NCI-H524 treated with DMSO at 0.1 percent for 48 hours (cell line): ENCODE data around the gene R3HDM1.
"Not testable (repeated sequence)": the region's sequence is repeated elsewhere in the genome, so short reads cannot be mapped to it uniquely, and the experiment has no call there.

ENCODE experiments used
- DNase-seq: peaks from one replicate; lab custom pipeline; 2025; lab: John Stamatoyannopoulos, UW

The R3HDM1 gene

DNA sequence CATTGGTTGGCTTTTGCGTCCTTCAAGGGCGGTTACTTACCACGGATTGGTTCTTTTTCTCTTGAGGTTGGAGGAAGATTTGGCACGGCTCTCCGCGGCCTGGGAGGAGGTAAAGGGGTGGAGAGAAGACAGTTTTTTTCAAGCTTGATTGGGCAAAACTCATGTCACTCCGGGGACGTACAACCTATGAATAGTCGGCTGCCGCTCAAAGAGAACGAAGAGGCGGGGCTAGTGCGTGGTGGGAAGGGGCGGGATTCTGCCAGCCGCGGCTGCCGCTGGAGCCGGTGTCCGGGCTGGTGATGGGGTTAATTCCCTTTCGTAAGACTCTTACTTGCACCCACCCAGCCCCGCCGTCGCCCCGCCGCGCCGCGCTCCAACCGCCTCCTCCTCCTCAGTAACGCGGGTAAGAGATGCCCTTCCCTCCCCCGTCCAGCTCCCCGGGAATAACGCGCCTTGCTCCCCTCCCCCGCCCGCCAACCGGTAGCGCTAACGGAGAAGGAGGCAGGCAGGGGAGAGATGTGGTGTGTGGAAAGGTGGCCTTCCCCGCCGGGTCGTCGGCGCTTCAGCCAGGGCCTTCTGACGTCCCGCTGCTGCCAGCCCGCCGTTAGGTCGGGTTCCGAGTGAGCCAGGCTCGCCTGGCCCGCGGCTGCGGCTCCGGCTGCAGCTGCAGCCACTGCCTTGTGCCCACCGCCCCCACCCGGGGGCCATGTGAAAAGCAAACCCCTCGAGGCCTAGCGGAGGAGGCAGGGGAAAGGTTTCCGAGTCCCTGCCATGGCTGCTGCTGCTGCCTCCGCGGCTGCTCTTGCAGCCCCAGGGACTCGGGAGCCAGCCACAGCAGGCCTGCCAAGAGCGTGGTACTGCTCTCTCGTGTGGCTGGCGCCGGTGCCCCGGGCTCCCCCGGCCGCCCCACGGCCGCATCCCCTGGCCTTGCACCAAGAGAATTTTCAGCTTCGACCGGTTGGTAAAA is at the start of gene R3HDM1:
TSS of gene R3HDM1 (plus strand) at position 254 of the 967 bp plus-strand sequence. CDS start 73,362 bp downstream, outside the sequence.
- DNase-seq: peak; percentile 97

DNA sequence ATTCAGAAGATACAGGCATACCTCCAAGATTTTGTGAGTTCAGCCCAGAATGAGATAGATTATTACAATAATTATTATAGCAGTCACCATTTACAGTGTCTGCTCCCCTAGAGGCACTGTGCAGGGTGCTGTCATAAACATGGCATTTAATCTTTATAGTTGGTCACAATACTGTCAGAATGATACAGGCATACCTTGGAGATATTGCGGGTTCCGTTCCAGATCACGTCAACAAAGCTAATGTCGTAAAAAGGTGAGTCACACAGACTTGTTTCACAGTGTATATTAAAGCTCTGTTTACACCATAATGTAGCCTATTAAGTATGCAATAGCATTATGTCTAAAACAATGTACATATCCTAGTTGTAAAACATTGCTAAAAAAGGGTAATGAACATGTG is 45.8 kb upstream of the R3HDM1 start:
- DNase-seq: no peak

DNA sequence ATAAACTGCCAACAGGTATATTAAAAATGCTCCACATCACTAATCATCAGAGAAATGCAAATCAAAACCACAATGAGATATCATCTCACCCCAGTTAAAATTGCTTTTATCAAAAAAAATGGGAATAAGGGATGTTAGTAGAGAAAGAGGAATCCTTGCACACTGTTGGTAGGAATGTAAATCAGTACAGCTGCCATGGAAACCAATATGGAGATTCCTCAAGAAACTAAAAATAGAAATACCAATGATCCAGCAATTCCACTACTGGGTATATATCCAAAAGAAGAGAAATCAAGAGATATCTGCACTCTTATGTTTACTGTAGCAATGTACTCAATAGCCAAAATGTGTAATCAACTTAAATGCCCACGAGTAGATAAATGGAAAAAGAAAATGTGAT is 40.9 kb upstream of the R3HDM1 start:
- DNase-seq: no peak

DNA sequence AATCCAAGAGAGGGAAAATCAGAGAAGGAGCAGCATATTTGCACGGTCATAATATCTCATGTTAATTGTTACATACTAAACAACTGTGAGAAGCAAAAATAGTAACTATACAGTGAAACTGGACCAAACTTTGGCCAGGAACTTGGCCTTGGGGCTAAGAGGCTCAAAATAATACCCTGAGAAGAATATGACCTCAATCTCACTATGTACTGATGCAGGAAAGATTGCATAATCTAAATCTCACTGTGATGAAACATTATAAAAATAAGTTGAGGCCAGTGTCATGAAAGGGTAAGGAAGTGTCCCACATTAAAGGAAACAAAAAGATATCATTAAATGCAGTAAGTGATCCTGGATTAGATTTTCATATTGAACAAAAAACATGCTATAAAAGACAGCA is 36.8 kb upstream of the R3HDM1 start:
- no peak for DNase-seq

DNA sequence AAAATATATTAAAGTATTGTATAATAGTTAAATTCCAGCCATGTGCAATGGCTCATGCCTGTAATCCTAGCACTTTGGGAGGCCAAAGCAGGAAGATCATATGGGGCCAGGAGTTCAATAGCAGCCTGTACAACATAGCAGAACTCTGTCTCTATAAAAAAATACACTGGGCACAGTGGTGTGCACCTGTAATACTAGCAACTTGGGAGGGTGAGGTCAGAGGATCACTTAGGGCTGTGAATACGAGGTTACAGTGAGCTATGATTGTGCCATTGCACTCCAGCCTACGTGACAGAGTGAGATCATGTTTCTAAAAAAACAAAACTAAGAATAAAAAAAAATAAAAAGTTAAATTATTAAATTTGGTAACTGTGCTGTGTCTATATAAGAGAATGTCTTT is 36.4 kb upstream of the R3HDM1 start:
- DNase-seq: no peak

DNA sequence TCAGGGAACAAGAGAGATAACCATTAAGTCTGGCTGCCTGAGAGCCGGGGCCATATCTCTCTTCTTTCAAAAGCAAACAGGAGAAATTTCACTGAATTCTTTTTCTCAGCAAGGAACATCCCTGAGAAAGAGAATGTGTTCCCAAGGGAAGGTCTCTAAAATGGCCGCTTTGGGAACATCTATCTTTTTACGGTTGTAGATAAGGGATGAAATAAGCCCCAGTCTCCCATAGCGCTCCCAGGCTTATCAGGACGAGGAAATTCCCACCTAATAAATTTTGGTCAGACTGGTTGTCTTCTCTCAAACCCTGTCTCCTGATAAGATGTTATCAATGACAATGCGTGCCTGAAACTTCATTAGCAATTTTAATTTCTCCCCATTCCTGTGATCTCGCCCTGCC is 32.7 kb upstream of the R3HDM1 start:
- not testable (repeated sequence) for DNase-seq

DNA sequence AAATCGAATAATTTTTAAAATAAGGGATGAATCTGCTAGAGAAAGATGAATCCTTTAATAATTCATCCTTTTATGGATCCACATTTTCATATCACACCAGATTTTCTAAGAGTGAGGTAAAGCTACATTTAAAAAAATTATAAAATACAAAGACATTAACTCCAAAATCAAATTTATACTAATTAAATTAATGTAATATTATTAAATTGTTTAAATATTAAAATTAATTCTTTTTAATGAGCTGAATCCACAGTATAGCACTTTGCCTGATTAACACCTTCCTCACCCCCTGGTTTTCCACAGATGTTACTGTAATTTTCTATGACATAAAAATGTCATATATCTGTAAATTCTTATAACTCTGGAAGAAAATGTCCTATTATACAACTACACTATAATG is 26.5 kb upstream of the R3HDM1 start:
- DNase-seq: no peak

DNA sequence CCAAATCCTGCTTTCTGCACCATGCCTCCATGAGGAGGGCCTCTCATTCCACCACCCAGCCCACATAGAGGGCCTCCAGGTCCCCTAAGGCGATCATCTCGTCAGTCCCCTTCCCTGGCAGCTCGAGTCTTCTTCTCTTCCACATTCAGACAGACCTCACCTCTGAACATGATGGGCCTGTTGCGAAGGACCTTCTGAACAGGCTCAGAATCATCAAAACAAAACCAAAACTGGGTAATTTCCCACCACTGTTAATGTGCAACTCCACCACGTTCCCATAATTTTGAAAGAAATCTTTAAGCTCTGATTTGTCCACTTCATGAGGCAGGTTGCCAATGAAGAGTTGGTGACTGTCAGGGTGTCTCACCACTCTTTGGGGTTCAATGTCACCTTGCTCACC is 20.7 kb upstream of the R3HDM1 start:
- no peak for DNase-seq

DNA sequence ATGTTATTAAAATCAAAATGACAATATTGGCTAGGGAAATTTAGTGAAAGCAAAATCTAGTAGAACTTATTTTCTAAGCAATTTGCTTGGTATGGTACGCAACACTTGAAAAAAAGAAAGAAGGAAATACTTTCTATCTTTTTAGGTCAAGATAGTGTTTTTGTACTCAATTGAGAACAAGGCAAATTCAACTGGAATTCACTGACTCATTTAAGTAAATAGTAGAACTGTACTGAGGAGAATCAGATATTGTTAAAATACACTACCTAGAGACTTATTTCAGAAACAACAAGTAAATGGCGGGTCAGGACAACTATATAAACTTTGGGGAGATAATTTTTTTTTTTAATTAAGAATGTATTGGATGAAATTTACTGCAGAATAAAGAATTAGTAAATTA is 19.2 kb upstream of the R3HDM1 start:
- no peak for DNase-seq

DNA sequence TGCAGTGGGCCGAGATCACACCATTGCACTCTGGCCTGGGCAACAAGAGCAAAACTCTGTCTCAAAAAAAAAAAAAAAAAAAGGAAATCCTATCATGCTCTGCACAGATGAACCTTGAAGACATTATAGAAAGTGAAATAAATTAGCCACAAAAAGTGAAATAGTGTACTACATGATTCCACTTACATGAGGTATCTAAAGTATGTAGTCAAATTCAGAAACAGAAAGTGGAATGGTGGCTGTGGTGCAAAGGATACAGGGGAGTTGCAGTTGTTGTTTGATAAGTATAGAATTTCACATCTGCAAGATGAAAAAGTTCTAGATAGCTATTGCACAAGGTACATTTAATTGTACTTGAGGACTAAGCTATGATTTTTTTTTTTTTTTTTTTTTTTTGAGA is 5.5 kb upstream of the R3HDM1 start:
- no peak for DNase-seq

DNA sequence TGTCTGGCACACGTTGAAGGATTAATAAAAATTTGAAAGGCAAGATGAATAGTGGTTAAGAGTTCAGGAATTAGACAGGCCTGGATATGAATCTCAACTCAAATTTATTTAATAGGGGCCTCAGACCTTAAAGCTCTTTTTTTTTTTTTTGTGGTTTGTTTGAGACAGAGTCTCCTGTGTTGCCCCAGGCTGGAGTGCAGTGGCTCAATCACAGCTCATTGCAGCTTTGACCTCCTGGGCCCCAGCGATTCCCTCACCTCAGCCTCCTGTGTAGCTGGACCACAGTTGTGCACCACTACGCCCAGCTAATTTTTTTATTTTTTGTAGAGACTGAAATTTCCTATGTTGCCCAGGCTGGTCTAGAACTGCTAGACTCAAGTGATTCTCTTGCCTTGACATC is 3.3 kb upstream of the R3HDM1 start:
- DNase-seq: no peak

DNA sequence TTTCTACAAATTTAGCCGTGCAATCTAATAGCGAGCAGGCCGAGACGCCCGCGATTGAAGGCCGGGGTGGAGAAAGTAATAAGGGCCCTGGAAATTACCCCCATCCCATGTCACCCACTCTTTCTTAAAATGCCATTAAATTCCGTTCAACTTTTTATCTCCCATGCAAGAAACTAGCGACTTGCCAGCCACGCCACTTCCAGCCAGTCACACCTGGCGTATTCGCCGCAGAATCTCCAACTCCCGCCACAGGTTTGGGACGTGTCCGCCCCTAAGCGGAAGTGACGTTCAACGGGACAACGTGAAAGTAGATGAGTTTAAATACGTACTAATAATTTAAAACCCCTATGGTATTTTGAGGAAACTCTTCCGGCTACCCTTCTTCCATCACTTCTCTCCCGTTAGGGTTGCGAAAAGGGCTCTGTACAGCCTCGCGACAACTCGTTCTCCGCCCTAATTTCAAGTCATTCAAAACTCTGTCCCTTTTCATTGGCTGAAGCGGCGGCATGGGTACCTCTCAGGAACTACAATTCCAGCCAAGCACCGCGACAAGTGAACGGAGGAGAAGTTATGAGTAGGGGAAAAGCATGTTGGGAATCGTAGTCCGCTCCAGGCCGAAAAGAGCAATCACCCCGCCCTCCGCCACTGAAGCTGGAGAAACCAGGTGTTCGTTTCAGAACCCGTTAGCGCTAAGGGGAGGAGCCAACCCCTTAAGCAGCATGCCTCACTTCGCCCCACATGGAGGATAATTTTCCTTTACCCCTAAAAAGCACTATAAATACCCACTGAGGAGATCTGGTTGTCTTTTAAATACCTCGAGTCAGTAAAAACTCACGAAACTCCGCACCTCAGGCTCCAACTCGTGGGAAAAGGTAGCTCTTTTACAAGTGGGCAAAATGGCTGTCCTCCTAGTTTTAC is 712 bp upstream of the R3HDM1 start, which contains the start of gene ZRANB3:
TSS of gene ZRANB3 (minus strand) at position 906 of the 918 bp plus-strand sequence.
- peak; percentile 96 for DNase-seq

DNA sequence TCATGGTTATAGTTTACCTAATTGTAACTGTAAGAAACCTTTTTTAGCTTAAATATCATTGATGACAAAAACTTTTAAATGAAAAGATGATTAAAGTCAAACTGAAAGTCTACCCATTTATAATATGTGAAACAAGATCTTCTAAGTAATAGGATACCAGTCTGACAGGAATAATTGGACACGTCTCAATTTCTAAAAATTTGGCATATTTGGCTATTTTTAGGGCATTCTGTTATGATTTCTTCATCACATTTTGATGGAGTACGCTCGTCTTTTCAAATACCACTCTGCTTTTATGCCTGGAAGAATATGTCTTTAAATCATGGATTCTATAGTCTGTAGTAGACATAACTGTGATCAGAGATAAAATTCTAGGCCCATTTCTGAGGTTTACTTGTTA is 1.3 kb downstream of the R3HDM1 start:
- no peak for DNase-seq

DNA sequence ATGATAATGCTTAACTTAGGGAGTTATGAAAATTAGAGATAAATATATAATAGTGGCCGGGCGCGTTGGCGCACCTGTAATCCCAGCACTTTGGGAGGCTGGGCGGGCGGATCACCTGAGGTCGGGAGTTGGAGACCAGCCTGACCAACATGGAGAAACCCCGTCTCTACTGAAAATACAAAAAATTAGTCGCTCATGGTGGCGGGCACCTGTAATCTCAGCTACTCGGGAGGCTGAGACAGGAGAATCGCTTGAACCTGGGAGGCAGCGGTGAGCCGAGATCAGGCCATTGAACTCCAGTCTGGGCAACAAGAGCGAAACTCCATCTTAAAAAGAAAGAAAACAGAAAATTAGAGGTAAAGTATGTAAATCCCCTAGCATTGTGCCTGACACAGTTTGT is 2.3 kb downstream of the R3HDM1 start:
- DNase-seq: not testable (repeated sequence)

DNA sequence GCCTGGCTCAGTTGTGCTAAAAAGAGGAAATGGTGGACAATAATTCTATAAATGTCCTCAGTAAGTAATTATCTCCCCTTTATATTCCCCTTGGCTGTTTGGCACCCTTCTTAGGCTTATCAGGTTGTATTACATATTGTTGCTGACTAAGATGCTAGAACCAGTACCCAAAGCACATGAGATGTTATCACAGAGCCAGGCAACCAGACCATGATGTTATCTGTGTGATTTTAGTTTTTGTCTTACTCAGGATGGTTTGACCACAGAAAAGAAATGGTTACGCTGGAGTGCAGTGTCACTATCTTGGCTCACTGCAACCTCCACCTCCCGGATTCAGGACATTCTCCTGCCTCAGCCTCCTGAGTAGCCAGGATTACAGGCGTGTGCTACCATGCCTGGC is 15.2 kb downstream of the R3HDM1 start:
- DNase-seq: no peak

DNA sequence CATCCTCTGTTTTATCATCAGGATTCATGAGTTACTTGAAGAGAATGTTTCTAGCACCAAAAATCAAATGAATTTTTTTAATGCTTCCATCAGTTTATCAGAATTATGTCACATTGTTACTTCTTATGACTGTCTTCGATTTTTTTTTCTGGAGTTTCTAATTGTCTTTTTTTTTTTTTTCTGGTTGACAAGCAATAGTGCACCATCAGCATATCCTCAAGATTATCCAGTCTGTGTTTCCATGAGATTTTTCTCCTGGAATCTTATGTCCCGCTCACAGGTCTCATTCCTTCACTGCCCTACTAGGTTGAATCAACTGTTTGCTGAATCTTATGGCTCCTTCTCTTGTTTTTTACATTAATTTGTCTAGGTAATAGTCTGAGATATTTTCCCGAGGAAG is 16.0 kb downstream of the R3HDM1 start:
- no peak for DNase-seq

DNA sequence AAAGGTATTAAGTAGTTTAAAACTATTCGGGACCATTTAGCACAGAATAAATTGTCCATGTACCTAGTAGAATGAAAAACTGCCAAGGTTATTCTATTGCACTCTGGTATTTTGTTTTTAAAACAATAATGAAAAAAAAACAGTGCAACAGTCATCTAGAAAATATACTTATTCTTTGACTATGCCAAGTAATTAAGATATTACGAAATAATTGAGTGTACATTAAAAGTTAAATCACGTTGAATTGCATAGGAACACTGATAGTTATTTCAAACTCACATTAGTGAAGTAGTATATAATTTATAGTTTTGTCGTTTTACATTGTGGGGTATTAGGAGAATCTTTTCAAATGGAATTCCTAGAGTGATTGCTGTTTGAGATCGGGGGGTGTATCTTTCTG is 20.1 kb downstream of the R3HDM1 start:
- no peak for DNase-seq

DNA sequence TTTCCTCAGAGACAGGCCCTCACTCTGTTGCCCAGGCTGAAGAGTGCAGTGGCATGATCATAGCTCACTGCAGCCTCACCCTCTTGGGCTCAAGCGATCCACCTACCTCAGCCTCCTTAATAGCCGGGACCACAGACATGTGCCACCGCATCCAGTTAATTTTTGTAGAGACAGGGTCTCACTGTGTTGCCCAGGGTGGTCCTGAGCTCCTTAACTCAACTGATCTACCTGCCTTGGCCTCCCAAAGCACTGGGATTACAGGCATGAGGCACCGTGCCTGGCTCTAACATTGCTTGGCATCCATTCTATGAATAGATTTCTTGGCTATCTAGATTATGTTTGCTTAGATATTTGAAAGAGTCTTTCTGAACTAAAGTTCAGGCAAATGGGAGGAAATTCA is 21.6 kb downstream of the R3HDM1 start:
- DNase-seq: no peak

DNA sequence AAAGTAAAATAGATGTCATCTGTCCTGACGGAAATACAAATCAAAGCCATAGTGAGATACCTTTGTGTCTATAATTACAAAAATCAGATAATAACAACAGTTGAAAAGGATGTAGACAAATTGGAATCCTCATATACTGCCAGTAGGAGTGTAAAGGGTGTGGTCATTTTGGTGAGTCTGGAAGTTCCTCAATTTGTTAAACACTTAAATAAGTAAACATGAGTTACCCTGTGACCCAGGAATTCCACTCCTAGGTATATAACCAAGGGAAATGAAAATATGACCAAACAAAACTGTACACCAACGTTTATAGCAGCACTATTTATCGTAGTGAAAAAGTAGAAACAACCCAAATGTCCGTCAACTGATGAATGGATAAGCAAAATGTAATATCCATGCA is 24.0 kb downstream of the R3HDM1 start:
- DNase-seq: no peak

DNA sequence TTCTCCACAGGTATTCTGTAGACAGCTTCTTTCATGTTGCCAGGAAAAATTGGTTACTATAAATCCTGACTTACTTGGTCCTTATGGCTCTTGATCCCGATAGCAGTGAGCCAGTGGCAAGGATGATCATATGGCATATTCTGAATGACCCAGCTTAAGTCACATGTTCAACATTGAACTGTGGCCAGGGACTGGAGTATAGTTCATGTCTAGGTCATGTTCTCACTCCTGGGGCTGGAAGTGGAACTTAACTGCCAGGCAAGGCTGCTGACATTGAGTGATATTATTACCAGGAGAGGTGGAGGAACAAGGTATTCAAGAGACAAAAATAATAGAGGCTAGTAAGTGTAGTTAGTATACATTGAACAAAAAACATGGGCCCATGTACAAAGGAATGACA is 26.2 kb downstream of the R3HDM1 start:
- DNase-seq: no peak

DNA sequence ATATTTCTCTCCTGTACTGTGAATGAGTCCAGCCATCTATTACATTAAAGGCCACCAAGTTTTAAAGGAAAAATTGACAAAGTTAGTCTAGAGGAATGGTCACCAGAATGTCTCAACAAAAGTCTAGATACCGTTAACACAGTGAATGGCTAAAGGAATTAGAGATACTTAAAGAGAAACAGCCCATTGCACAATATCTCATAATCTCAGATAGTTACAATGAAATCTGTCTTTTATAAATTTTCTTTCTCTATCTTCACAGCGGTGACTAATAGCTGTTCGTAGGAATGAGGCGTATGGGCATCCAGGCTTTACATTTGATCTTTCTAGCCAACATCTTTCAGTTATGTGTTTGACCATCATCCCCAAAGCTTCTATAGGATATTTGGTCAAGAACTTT is 30.6 kb downstream of the R3HDM1 start:
- DNase-seq: no peak

DNA sequence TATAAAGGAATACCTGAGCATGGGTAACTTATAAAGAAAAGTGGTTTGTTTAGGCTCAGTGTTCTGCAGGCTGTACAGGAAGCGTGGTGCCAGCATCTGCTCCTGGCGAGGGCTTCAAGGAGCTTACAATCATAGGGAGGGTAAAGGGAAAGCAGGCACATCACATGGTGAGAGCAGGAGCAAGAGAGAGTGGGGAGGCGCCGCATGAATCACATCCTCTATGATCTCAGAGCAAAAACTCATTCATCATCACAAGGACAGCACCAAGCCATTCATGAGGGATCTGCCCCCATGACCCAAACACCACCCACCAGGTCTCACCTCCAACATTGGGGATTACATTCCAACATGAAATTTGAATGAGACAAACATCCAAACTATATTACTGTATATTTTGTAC is 32.5 kb downstream of the R3HDM1 start:
- no peak for DNase-seq

DNA sequence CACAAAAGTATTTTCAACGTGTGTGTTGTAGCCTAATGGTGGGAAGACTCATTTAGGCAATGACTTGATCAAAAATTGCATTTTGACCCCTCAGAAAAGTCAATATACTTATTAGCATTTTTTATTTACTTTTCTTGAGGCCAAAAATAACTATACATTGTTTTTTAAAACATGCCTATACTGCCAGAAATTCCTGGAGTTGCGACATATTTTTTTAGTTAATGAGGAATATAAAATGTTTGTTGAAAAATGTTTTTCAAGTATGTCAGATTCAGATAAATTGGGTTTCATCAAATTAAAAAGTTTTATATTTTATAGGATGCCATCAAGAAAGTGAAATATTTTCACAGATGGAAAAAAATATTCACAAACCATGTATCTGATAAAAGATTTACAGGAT is 39.6 kb downstream of the R3HDM1 start:
- DNase-seq: no peak
